OCI-LY1 (cell line): Measurements from ENCODE around the gene FAM78A.

ENCODE experiments used
- CTCF ChIP-seq: fragments of 200-600 bp; sonication (generic), shearing (Covaris generic); IDR thresholded peaks from 2 replicates; pipeline ENCODE4 v1.5.1; 2017; ENCODE audit warnings: mild to moderate bottlenecking, antibody characterized with exemption, low read length, moderate library complexity, mixed read lengths
- EZH2 ChIP-seq: fragments of 200-600 bp; sonication (generic), shearing (Covaris generic); IDR thresholded peaks from 2 replicates; pipeline ENCODE4 v1.8.0; 2017; ENCODE audit warnings: borderline replicate concordance, mixed run types, mild to moderate bottlenecking, antibody characterized with exemption, low read length, moderate library complexity, mixed read lengths

- TF ChIP-seq CTCF (no peak), EZH2 (no peak)
These were observed 49.0 kb downstream of the FAM78A start for GRCh38 chr9:131227112-131227958.
